Heart right ventricle (tissue), 16 donors: ENCODE measurements around the gene MGAT3. TPM values are rescaled to one million over a fixed set of nuclear protein-coding genes. Genes with fewer than 3 reads are reported as not detected.

Experiments
- ATAC-seq, 8 donors: fragments of 200-7000 bp; cut with Tn5 transposase; one replicate each; pipeline ENCODE4 v1.9.1; 2020; ENCODE audit warnings: mild to moderate bottlenecking in 8 of 8, moderate library complexity in 8 of 8, moderate number of reproducible peaks in 1 of 8
- DNase-seq, 2 donors: peaks; one replicate each; pipeline ENCODE4 v3.0.0-alpha.2; 2020
- H3K27ac ChIP-seq, 10 donors: fragments of 200-600 bp; sonication (generic) in 2 of 10; one replicate each; pipeline versions ENCODE4 v1.5.0 to v1.8.0; 2020 to 2022; ENCODE audit warnings: mild to moderate bottlenecking in 3 of 10
- H3K27me3 ChIP-seq, 7 donors: fragments of 200-600 bp; one replicate each; pipeline ENCODE4 v1.8.0; 2021 to 2022; ENCODE audit warnings: mild to moderate bottlenecking in 2 of 7
- H3K36me3 ChIP-seq, 9 donors: fragments of 200-600 bp; sonication (generic) in 1 of 9; one replicate each; pipeline versions ENCODE4 v1.5.0 to v1.8.0; 2020 to 2022; ENCODE audit warnings: mild to moderate bottlenecking in 2 of 9
- H3K4me1 ChIP-seq, 9 donors: fragments of 200-600 bp; sonication (generic) in 1 of 9; one replicate each; pipeline versions ENCODE4 v1.5.0 to v1.8.0; 2020 to 2022; ENCODE audit warnings: mild to moderate bottlenecking in 4 of 9
- H3K4me3 ChIP-seq, 10 donors: fragments of 200-600 bp; sonication (generic) in 2 of 10; one replicate each; pipeline versions ENCODE4 v1.5.0 to v1.8.0; 2020 to 2022; ENCODE audit warnings: mild to moderate bottlenecking in 7 of 10, moderate library complexity in 2 of 10
- H3K9me3 ChIP-seq, 11 donors: fragments of 200-600 bp in 10 of 11; sonication (generic) in 2 of 11; one replicate each; pipeline versions ENCODE4 v1.5.0 to v1.8.0; 2013 to 2022; ENCODE audit warnings: mild to moderate bottlenecking in 2 of 11, control low read depth in 1 of 11, moderate library complexity in 1 of 11
- WGBS, 2 donors: extraction: QIAGEN DNeasy Blood & Tissue Kit; methylation state at CpG; one replicate each; pipeline ENCODE4 v1.1.7; 2013; ENCODE audit warnings: inconsistent platforms in 1 of 2; 5-methylcytosine and 5-hydroxymethylcytosine counted together
- intact Hi-C, 10 donors: fragments of 100-400 bp; cut with DNase I; formaldehyde crosslinking; loops; one replicate each; pipeline versions ENCODE4 v1.11.1 to v1.14.2; 2022
- polyA plus RNA-seq, 2 donors: library from polyadenylated mRNA; stranded (reverse); fragments of 200-250 nt; gene quantifications; one replicate each; pipeline ENCODE4 v1.2.3, GENCODE V29; 2013
- total RNA-seq, 10 donors: library from RNA; stranded (reverse); fragmentation: NEBNext Ultra II Directional in 3 of 10; extraction: Animal tissue kit (Norgen Biotek cat#: 25700) in 3 of 10; gene quantifications; one replicate each; pipeline versions ENCODE4 v1.2.1 to v1.2.4, GENCODE V29; 2021 to 2023
- TF ChIP-seq, protein P1 (sequence below), 9 donors: fragments of 200-600 bp; sonication (generic) in 2 of 9; IDR thresholded peaks; one replicate each; pipeline versions ENCODE4 v1.5.0 to v1.8.0; 2021 to 2022; ENCODE audit warnings: antibody characterized with exemption in 9 of 9, mild to moderate bottlenecking in 5 of 9, moderate library complexity in 1 of 9
- donor health status: Arrhythmogenic right ventricular cardiomyopathy.
- donor health status: ischemic (EF 13 %, LVEDD 7.1; RV severe dilation, severe dysfunction).
- donor health status: healthy with polysubstance abuse.
- donor health status: DM: no; HTN: yes; CAD: no.
- donor health status: DM: no; HTN: no; CAD: no.
- donor health status: ischemic (EF 25% LVEDD 6.9; RV normal size, moderate dysfunction).
- donor health status: ischemic (EF 25% LVEDD 5.7; RV mildly dilated, moderate dysfunction).
- donor health status: healthy.
- donor health status: DM: yes; HTN: yes; CAD: no.
- donor health status: Ischemic cardiomyopathy.
- donor health status: ischemic (EF 35%, LVEDD 5.7; RV mildly dilated, moderate dysfunction).
- donor health status: nonischemic (EF 11% LVEDD 7.7; RV severe dilation, severe dysfunction).
- donor health status: DM: yes; HTN: yes; CAD: no.
- donor health status: PGD.
- donor health status: ischemic (EF 29% LVEDD 5.4; RV normal size, mild dysfunction).
- donor health status: nonischemic (EF 23%, LVEDD 6.1; RV moderate dilation, normal function).

The MGAT3 gene
- total and polyA plus RNA-seq, 12 donors = 1.8 to 14.0 (median 3.9) TPM

DNA sequence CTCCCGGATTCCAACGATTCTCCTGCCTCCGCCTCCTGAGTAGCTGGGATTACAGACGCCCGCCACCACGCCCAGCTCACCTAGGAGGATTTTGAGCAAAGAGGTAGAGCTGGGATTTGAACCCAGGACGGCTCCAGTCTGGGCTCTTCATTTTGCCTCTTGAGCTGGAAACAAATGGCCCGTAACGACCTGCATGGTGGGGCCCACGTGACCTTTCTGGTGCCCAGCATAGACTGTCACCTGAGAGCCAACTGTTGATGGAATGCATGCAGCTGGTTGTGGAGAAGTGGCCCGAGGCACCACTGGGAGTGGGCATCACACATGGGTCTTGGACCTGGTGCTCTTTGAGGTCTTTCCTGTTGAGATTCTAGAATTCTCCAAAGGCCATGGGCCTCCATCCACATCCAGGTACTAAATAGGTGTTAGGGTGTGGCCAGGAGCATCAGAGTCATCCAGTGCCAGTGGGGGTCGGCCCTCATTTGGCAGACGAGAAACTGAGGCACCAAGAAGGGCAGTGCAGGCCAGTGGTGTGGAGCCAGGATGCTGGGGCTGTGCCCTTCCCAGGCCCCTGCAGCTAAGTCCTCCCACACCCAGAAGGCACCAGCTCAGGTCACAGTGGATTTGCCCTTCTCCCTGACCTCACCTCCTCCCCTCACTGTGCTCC is 67.4 kb downstream of the MGAT3 start:
- no peak for DNase-seq
- Histone ChIP-seq H3K36me3 (peaks cover 0 to 69% (median 23%) of the 10 kb centered on the region in 9 donors), H3K4me3 (peak overlapping the region in 4 of 10 donors; percentile 8 to 100 (median 97)), H3K9me3 (no peaks in the 10 kb centered on the region), H3K27me3 (no peaks in the 10 kb centered on the region), H3K27ac (peak overlapping the region in 7 of 10 donors; percentile 8 to 100 (median 99)), H3K4me1 (peaks cover 35 to 81% (median 65%) of the 10 kb centered on the region in 9 donors)
- intact Hi-C loops = loop anchor here in 8 of 10 donors (5.0 to 10.0 kb wide), 5 partner anchors 179 to 359 kb away; partner anchors contain the start of genes RPL3 (in 5 of the 8) and SYNGR1 (in 3 of the 8)
- TF ChIP-seq, protein P1, sequence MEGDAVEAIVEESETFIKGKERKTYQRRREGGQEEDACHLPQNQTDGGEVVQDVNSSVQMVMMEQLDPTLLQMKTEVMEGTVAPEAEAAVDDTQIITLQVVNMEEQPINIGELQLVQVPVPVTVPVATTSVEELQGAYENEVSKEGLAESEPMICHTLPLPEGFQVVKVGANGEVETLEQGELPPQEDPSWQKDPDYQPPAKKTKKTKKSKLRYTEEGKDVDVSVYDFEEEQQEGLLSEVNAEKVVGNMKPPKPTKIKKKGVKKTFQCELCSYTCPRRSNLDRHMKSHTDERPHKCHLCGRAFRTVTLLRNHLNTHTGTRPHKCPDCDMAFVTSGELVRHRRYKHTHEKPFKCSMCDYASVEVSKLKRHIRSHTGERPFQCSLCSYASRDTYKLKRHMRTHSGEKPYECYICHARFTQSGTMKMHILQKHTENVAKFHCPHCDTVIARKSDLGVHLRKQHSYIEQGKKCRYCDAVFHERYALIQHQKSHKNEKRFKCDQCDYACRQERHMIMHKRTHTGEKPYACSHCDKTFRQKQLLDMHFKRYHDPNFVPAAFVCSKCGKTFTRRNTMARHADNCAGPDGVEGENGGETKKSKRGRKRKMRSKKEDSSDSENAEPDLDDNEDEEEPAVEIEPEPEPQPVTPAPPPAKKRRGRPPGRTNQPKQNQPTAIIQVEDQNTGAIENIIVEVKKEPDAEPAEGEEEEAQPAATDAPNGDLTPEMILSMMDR (IDR thresholded peaks at IDR 0.05) = no peak
- ATAC-seq = no peak
- WGBS, 2 donors = 67 to 68% methylated on average over 13 of the region's 13 CpGs

- DNase-seq = no peak
- TF ChIP-seq, protein P1 (IDR thresholded peaks at IDR 0.05) = no peak
- peaks cover 38 to 86% (median 71%) of the 10 kb centered on the region in 9 donors for H3K4me1 ChIP-seq
- intact Hi-C loops = loop anchor here (5.0 to 10.0 kb wide), 9 partner anchors 33 to 373 kb away; partner anchors contain the start of genes RPL3 (in 5 of the 10), SYNGR1 (in 3 of the 10) and CBX7 (in 1 of the 10)
- no peaks in the 10 kb centered on the region for H3K27me3 ChIP-seq
- H3K36me3 ChIP-seq = peaks cover 0 to 77% (median 23%) of the 10 kb centered on the region in 9 donors
- no peak for ATAC-seq
- H3K4me3 ChIP-seq = peak overlapping the region in 1 of 10 donors; percentile 99
- peak overlapping the region in 7 of 10 donors; percentile 8 to 100 (median 37) for H3K27ac ChIP-seq
- H3K9me3 ChIP-seq = no peaks in the 10 kb centered on the region
- WGBS, 2 donors = 72 to 77% methylated on average over 10 of the region's 10 CpGs
Measured at GRCh38 chr22:39524753-39525657, 68.2 kb downstream of the MGAT3 start.

DNA sequence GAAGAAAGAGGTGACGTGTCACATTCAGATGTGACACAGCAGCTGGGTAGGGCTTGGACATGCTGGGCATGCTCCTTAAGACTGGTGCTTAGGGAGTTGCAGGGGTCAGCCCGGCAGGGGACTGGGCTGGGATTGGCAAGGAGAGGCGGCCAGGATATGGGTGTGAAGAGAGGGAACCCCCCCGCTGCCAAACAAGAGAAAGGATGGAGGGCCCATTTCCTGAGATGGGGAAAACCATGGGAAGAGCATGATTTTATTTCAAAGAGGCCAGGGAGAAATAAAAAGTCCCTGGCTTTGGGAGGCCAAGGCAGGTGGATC is 68.8 kb downstream of the MGAT3 start:
- intact Hi-C loops = loop anchor here (5.0 to 10.0 kb wide), 8 partner anchors 33 to 373 kb away; partner anchors contain the start of genes RPL3 (in 3 of the 10), SYNGR1 (in 3 of the 10) and CBX7 (in 1 of the 10)

More for the DNA sequence above, 68.8 kb downstream of the MGAT3 start:
- H3K9me3 ChIP-seq = no peaks in the 10 kb centered on the region
- H3K27me3 ChIP-seq = no peaks in the 10 kb centered on the region
- peaks cover 38 to 92% (median 77%) of the 10 kb centered on the region in 9 donors for H3K4me1 ChIP-seq
- 66 to 82% methylated on average over 4 of the region's 4 CpGs for WGBS, 2 donors
- peaks cover 0 to 83% (median 23%) of the 10 kb centered on the region in 9 donors for H3K36me3 ChIP-seq
- H3K27ac ChIP-seq = peak overlapping the region in 5 of 10 donors; percentile 1 to 100 (median 34)
- DNase-seq = no peak
- no peak overlapping the region for H3K4me3 ChIP-seq
- ATAC-seq = no peak
- TF ChIP-seq, protein P1 (IDR thresholded peaks at IDR 0.05) = no peak
